Skeletal muscle cell (primary cell): ENCODE data around the gene FZR1.

Source experiments
- DNase-seq: peaks from one replicate; pipeline ENCODE4 v3.0.0-alpha.2; 2010; ENCODE audit warnings: low read depth
- H3K4me3 ChIP-seq: 2 replicates; pipeline ENCODE4 v1.5.1; 2011; ENCODE audit warnings: low read depth, mild to moderate bottlenecking, control low read depth, low read length, moderate library complexity

The FZR1 gene

DNA sequence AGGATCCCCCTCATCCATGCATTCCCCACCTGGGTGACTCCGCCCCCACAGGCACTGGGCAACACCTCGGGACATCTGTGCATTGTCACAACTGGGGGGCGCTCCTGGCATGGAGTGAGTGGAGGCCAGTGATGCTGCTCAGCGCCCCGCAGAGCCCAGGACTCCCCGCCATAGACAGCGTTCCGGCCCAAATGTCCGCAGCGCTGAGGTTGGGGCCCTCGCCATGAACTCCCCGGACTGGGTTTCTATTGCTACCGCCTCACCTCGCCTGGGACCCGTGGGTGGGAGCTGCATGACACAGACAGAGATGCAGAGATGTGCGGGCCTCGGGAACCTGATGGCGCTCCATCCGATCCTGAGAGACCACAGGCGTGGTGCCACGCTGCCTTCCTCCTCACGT lies 4.6 kb downstream of the FZR1 start:
- no peak for DNase-seq
- no peak overlapping the region for H3K4me3 ChIP-seq

DNA sequence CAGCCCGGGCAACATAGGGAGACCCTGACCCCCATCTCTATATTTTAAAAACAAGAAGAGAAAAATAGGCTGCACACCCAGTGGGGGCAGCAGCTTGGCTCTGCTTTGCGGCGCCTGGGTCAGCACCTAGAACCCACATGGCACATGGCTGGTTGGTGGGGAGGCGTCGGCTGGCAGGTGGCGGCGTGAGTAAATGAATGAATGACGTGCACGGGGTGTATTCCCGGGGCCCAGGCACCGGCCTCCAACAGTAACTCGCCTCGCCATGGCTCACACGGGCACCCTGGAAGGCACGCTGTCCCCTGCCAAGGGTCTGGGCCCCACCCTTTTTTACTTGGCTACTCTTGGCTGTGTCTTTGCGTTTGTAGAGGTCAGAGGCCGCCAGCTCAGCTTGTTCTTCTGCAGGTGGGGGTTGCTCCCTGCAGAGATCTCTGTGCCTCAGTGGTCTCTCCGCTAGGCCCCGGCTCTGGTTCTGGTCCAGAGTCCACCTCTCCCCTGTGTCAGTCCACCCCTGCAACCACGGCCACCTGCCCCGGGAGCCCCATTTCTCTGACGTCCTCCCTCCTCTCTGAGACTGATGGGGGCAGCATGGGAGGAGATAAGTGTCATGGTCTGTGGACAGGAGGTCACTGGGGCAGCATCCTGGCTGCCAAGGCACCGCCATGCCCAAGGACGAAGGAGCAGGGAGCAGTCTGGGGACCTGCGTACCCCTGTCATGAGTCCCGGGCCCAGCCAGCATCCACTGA lies 5.6 kb downstream of the FZR1 start:
- DNase-seq, result no peak
- H3K4me3 ChIP-seq, result no peak overlapping the region

DNA sequence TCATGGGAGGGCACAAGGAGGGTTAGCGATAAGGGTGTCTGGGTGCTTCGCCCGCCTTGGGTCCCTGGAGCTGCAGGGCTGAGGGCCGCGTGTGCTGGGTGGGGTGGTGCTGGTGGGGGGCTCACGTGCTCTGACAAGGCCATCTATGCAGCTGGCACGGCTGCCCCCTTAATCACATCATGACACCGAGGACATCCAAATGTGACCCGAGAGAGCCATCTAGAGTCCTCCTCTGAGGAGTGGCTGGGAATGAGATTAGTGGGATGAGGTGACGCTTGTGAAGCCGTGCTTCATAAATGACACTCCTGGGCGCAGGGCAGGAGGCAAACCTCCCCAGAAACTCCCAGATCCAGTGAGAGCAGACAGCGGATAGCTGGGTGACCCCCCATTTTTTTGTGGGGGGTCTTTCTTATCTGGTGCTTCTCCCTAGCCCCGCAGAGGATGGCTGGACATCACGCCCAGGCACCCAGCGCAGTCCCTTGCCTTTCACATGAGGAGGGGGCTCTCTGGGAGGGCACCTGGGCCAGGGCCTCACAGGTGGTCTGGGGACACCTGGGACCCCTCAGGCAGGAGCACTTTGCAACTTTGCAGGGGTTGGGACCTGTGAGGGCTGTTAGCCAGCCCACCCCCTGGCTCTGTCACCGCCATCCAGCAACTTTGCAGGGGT lies 6.6 kb downstream of the FZR1 start:
- H3K4me3 ChIP-seq, result no peak overlapping the region
- DNase-seq, result no peak

DNA sequence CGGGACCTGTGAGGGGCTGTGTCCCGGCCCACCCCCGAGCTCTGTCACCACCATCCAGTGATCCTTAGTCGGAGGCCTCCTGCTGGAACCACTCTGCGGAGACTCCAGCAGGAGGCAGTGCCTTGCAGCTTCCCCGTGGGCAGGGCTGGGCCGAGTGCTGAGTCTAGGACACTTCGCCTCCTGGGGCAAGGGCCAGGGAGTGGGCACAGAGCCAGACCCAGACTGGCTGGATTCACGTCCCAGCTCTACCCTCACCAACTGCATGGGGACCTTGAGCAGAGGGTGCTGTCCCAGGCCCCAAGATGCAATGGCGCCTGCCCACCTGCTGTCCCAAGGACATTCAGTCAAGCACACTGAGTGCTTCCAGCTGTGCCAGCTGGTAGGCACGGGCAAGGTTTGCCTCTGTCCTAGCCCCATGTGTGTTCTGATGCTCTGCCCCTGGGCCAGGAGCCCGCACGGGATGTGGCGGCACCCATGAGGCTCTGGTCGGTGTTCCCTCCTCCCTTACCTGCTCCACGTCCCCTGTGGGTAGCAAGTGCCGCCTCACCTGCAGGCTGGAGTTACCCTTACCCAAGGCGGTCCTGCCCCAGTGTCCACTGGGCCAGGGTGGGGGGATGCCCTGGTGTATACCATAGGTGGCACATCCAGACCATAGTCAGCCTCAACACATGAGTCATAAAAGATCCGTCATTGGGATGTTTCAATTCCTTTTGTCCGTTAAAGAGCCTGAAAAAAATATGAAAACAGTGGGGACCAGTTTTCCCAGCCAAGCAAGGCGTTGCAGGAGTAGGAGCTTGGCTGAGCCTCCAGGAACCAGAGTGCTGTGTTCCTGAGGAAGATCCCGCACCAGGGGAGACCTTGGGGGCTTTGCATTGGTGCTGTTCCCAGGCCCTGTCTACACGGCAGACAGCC lies 7.4 kb downstream of the FZR1 start:
- H3K4me3 ChIP-seq, result no peak overlapping the region
- DNase-seq, result no peak

DNA sequence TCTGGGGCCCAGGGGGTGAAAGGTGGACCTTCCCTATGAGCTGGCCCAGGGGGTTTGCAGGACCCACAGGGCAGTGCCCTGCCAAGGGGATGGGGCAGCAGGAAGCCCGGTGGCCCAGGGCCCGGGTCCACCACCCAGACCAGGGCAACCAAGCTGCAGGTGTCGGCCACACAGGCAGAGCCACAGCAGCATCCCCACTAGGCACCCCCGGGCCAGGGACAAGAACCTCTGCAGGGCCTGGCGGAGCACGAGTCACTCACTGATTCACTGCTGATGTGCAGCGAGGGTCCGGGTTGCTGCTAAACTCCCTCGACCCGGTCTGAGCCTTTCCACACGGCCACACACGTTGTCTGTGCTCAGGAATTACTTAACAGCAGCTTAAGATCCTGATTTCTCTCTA lies 8.8 kb downstream of the FZR1 start:
- no peak for DNase-seq
- no peak overlapping the region for H3K4me3 ChIP-seq

DNA sequence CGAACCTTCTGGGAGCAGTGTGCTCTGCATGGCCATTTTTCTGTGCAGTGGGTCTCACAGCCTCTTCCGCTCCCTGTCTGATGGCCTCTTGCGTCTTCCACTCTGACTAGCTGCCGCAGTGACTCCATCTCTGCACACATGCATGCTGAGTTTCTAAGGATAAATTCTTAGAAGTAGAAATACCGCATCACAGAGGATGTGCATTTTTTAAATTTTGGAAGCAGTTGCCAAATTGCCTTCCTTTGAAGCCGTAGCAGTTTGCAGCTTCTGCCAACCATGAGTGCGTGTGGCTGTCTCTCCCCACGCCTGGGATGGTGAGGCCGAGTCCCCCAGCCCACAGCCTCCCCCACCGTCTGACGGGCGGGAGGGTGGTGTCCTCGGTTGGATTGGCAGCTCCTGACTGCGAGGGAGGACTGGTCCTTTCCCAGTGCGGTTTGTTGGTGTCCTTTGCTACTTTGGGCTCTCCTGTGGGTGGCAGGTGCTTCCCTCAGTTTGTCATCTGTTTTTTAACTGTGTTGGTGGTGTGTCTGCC lies 9.8 kb downstream of the FZR1 start:
- no peak for DNase-seq
- H3K4me3 ChIP-seq, result no peak overlapping the region

DNA sequence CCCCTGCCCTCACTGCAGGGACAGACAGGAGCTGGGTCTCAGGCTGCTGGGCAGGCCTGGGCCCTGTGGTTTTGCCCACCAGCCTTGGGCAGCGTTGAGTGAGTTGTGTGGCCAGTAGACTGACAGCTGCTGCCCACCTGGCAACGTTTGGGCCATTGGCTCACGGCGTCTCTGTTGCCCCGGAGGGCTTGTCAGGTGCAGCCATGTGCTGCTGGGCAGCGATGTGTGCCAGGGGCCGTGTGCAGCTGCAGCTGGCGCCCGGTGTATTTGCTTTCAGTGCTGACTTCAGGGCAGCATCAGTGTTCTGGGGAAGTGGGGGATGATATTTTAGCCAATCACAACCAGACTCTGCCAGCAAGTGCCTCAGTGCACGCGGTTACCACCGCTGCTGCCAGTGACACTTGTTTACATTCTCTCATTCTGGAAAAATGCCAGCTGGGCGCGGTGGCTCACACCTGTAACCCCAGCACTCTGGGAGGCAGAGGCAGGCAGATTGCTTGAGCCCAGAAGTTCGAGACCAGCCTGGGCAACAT lies 10.6 kb downstream of the FZR1 start:
- H3K4me3 ChIP-seq, result no peak overlapping the region
- no peak for DNase-seq

DNA sequence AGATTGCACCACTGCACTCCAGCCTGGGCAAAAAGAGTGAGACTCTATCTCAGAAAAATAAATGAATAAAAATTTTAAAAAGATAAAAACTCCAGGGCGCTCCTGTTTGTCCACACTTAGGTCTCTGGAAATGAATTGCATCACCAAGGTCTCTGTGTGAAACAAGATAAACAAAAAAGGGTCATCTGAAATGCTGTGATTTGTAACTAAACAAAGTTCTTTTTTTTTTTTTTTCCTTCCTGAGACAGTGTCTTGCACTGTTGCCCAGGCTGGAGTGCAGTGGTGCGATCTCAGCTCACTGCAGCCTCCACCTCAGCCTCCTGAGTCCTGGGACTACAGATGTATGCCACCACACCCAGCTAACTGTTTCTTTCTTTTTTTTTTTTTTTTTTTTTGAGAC lies 11.5 kb downstream of the FZR1 start:
- no peak overlapping the region for H3K4me3 ChIP-seq
- DNase-seq, result no peak

DNA sequence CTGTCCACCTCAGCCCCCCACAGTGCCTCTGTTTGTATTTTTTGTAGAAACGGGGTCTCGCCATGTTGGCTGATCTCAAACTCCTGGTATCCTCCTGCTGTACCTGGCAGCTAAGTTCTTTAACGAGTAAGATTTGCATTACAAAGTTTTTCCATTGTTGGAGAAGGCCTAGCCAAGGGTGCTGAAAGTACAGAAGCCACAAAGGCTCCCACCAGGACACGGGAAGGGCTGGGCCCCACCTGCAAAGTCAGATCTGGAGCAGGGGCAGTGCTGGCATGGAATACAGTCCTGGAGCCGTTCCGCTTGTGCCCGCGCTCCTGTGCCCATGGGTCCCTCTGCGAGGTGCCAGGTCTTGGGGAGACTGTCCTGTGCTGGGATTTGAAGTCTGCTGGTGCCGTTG lies 12.1 kb downstream of the FZR1 start:
- H3K4me3 ChIP-seq, result no peak overlapping the region
- DNase-seq, result no peak

DNA sequence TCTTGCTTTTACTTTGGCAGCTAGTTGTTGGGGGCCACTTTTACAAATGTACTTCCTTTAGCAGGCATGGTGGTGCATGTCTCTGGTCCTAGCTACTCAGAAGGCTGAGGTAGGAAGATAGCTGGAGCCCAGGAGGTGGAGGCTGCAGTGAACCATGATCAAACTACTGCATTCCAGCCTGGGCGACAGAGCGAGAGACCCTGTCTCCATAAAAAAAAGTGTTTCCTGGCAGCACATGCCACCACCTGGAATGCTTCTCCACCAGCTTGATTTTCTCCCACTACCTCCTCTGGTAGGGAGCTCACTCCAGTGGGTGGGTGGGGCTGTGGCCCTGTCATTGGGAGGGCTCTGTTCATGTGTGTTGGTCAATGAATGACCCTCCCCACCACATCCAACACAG lies 12.5 kb downstream of the FZR1 start:
- no peak for DNase-seq
- H3K4me3 ChIP-seq, result no peak overlapping the region

DNA sequence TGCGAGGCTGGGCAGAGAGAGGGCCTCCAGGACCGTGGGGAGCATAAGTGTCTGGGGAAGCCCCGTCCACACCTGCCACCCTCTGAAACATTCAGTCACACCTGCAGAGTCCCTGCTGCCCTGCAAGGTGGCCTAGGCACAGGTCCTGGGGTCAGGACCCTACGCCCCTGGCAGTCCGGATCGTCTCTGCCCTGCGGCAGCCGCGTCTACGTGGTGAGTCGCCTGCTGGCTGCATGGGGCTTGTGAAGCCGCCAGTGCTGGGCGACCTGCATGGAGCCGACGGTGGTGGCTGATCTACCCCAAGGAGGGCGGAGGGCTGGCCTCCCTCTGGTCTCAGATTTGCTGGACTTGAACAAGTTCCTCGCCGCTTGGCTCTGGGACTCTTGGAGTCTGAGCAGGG lies 13.0 kb downstream of the FZR1 start:
- H3K4me3 ChIP-seq, result no peak overlapping the region
- DNase-seq, result no peak

DNA sequence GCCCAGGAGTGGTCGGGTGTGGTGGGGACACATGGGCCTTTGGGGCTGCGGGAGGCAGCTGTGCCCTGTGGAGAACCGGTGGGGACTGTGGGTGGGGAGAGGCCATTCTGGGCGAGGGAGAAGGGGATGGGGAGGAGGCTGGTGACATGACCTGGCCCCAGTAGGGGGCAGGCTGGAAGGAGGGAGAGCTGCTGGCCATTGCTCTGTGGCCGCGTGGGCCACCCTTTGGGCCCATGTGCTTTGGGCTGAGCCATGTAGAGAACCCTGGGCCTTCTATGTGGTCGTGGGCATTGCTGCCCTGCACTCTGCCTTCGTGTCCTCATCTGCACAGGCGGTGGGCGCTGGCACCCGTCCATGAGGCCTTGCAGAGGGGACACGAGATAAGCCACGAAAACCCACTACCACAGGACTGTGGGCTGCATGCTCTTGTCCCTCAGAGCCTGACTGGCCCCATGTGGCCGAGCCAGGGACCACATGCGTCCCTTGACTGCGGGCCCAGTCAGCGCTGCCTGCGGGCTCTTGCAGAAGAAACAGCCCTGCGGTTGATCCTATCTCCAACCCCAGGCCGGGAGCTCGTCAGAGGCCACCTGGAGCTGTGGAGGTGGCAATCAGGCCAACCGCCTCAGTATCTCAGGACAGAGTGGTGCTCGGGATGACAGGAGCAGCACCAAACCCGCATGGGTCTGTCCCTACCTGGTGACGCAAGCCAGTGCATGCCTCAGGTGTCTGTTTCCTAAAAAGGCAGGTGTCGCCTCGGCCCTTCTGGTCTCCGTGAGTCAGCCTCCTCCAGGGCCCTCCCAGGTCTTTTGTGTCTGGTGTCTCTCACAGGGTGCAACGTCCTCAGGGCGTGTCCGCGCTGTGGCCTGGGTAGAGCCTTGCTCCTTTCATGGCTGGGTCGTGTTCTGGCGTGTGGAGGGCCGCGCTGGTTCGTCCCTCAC lies 14.3 kb downstream of the FZR1 start:
- no peak overlapping the region for H3K4me3 ChIP-seq
- no peak for DNase-seq

DNA sequence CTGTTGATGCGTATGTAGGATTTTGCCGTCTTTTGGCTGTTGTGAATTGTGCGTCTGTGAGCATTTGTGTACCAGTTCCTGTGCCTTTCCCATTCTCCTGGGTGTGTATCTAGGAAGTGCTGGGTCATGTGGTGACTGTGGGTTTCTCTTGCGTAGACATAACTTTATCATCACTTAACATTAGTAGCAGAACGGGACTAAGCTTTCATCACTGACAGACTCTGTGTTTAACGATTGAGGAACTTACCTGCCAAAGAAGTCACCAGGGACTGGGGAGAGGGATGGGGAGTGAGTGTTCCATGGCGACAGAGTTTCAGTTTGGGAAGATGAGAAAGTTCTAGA lies 15.0 kb downstream of the FZR1 start:
- no peak for DNase-seq
- H3K4me3 ChIP-seq, result no peak overlapping the region

DNA sequence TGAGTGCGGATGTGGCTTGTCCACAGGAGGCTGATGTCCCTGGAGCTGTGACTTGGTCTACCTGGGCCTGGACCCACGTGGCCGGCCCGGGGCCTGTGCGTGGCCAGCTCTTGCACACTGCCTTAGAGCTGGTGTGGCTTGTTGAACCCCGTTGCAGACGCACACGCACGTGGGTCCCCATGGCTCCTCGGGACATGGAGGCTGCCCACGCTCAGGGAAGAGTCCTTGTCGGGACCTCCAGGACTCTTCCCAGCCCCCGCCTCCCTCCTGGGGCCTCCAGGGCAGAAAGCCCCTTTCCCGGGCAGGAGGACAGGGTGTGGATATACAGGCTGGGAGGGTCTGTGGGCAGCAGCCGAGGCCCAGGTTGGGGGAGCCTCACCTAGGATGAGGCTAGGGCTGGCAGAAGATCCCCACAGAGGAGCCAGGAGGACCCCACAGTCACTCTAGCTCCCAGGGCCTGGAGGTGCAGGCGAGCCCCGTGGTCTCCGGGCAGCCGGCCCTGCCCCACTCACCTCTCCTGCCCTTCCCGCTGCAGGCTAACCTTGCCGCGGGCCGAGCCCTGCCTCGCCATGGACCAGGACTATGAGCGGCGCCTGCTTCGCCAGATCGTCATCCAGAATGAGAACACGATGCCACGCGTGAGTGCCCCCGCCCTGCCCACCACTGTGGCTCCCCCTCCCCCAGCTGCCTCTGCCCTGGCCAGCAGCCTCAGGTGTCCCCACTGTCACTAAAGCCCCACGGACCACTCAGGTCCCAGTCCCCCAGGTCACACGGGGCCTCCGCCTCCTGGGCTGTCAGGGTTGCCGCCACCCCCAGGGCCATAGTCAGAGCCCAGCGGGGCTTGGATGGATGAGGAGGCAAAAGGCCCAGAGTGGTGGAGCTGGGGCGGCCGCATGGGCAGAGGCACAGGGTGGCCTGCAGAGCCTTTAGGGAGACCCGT lies 16.6 kb downstream of the FZR1 start:
- no peak for DNase-seq
- no peak overlapping the region for H3K4me3 ChIP-seq

DNA sequence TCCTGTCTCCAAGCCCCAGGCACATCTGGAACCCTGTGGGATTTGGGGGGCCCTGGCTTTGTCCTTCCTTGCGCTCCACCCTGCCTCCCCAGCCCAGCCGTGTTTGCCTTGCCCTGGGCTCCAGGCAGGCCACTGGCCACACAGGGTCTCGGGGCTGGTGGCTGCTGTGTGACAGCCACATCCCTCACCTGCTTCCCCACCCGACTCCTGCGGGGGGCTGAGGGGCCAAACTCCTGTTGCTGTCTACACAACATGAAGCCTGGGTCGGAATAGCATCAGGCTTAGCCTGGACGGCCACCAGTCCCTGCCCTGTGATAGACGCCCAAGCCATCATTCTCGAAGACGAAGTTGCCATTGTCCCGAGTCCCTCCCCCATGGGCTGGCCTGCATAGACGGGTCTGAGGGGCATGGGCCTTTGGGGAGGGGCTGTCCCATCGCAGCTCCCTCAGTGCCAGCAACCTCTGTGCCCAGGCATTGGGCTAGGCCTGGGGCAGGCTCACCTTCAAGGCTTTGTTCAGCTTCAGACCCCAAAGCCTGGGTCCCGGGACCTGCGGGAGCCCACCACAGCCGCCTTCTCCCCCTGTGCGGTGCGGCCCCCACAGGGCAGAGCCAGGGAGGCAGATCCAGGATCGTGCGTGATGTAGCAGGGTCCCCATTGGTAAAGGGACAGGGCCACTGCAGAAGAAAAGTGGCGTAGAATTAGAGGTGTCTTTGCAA lies 17.4 kb downstream of the FZR1 start:
- no peak overlapping the region for H3K4me3 ChIP-seq
- no peak for DNase-seq

DNA sequence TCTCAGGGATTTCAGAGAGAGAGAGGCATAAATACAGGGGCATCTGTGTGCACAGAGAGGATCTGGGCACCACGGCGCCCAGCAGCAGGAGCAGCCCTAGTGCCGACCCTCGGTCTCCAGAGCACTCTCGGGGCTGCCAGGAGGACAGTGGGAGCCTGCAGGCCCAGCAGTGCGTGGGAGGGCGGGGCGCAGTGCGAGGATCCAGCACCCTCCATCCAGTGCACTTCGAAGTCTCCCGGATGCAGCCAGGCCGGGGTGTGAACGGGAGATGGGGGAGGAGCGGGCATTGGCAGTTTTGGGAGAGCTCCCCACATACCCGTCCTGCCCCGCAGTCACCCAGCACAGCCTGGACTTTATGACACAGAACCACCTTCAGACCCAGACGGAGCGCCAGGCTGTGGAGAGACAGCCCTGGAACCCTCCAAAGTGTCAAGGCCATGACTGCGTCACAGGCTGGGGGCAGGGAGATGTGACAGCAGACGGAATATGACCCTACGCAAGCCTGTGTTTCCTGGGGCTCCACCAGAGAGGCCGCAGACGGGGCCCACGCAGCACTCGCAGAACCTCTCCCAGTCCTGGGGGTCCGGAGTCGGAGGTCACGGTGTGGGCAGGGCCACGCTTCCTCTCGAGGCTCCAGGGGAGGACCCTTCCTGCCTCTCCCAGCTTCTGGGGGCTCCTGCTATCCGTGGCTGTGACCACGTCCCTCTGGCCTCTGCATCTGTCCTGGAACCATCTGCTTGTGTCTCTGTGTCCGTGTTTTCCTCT lies 18.1 kb downstream of the FZR1 start:
- no peak for DNase-seq
- H3K4me3 ChIP-seq, result no peak overlapping the region
